ENCODE data around the gene PPM1N. TPM values are rescaled to one million over a fixed set of nuclear protein-coding genes. Genes with fewer than 3 reads are reported as not detected.

The PPM1N gene
- total RNA-seq, 1 experiment from 2014 or later: 5.0 TPM

DNA sequence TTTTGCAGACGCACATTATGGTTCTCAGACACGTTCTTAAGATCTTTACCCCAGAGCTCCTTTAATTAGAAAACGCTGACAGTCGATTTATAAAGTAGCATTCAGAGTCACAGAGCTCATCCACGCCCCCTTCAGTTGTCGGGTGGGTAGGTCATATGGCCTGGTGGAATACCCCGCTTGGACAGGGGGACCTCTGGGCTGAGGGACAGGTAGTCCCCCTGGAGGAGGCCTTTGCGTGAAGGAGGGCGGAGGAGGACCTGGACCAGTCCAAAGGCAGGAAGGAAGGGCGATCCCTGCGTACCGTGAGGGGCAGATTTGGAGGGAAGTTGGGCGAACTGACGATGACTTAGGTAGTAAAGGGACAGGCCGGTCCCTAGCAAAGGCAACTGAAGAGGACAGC, 29.5 kb downstream of the PPM1N start:
- Mint-ChIP-seq H3K4me3 (ENCODE audit: low read depth, unreplicated experiment) (peak overlapping the region; percentile 50), H3K27ac (ENCODE audit: unreplicated experiment) (peak overlapping the region; percentile 70), H3K27me3 (ENCODE audit: unreplicated experiment) (no peaks in the 10 kb centered on the region), H3K36me3 (ENCODE audit: insufficient read depth, unreplicated experiment) (peaks cover 86% of the 10 kb centered on the region), H3K9me3 (ENCODE audit: low read depth, unreplicated experiment) (peaks cover 3% of the 10 kb centered on the region), H3K4me1 (ENCODE audit: low read depth, unreplicated experiment) (peaks cover 22% of the 10 kb centered on the region)
- TF ChIP-seq, protein P1, sequence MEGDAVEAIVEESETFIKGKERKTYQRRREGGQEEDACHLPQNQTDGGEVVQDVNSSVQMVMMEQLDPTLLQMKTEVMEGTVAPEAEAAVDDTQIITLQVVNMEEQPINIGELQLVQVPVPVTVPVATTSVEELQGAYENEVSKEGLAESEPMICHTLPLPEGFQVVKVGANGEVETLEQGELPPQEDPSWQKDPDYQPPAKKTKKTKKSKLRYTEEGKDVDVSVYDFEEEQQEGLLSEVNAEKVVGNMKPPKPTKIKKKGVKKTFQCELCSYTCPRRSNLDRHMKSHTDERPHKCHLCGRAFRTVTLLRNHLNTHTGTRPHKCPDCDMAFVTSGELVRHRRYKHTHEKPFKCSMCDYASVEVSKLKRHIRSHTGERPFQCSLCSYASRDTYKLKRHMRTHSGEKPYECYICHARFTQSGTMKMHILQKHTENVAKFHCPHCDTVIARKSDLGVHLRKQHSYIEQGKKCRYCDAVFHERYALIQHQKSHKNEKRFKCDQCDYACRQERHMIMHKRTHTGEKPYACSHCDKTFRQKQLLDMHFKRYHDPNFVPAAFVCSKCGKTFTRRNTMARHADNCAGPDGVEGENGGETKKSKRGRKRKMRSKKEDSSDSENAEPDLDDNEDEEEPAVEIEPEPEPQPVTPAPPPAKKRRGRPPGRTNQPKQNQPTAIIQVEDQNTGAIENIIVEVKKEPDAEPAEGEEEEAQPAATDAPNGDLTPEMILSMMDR (IDR thresholded peaks at IDR 0.05; ENCODE audit: unreplicated experiment): peak; percentile 19
- CTCF ChIA-PET: interaction anchor here (0.6 to 1.4 kb wide), 4 partner anchors 50 to 114 kb away, joined by 3 to 19 read pairs (median 4); no protein-coding TSS in a partner anchor
- no TSS peak for BruUV-seq (replicated peaks)
- intact Hi-C loops (cut with micrococcal nuclease; ENCODE audit: unreplicated experiment): no loop called here
- DNase-seq: peak; percentile 16

GRCh38 chr19:45528149-45528743, 30.0 kb downstream of the PPM1N start:
- peak; percentile 72 for DNase-seq
- no peaks in the 10 kb centered on the region for H3K27me3 Mint-ChIP-seq (ENCODE audit: unreplicated experiment)
- TF ChIP-seq, protein P1 (IDR thresholded peaks at IDR 0.05; ENCODE audit: unreplicated experiment): no peak
- CTCF ChIA-PET: interaction anchor here (0.6 to 1.4 kb wide), 4 partner anchors 49 to 114 kb away, joined by 3 to 19 read pairs (median 4); no protein-coding TSS in a partner anchor
- H3K36me3 Mint-ChIP-seq (ENCODE audit: insufficient read depth, unreplicated experiment): peaks cover 81% of the 10 kb centered on the region
- H3K9me3 Mint-ChIP-seq (ENCODE audit: low read depth, unreplicated experiment): peaks cover 3% of the 10 kb centered on the region
- BruUV-seq (replicated peaks): no TSS peak
- intact Hi-C loops (cut with micrococcal nuclease; ENCODE audit: unreplicated experiment): no loop called here
- peak overlapping the region; percentile 50 for H3K4me3 Mint-ChIP-seq (ENCODE audit: low read depth, unreplicated experiment)
- H3K4me1 Mint-ChIP-seq (ENCODE audit: low read depth, unreplicated experiment): peaks cover 21% of the 10 kb centered on the region
- peak overlapping the region; percentile 70 for H3K27ac Mint-ChIP-seq (ENCODE audit: unreplicated experiment)

GRCh38 chr19:45528744-45529419, 30.6 kb downstream of the PPM1N start:
- peaks cover 3% of the 10 kb centered on the region for H3K9me3 Mint-ChIP-seq (ENCODE audit: low read depth, unreplicated experiment)
- peak overlapping the region; percentile 50 for H3K4me3 Mint-ChIP-seq (ENCODE audit: low read depth, unreplicated experiment)
- intact Hi-C loops (cut with micrococcal nuclease; ENCODE audit: unreplicated experiment): no loop called here
- H3K4me1 Mint-ChIP-seq (ENCODE audit: low read depth, unreplicated experiment): peaks cover 17% of the 10 kb centered on the region
- H3K36me3 Mint-ChIP-seq (ENCODE audit: insufficient read depth, unreplicated experiment): peaks cover 75% of the 10 kb centered on the region
- no TSS peak for BruUV-seq (replicated peaks)
- DNase-seq: peak; percentile 51
- TF ChIP-seq, protein P1 (IDR thresholded peaks at IDR 0.05; ENCODE audit: unreplicated experiment): no peak
- CTCF ChIA-PET: interaction anchor here (0.6 to 1.0 kb wide), 2 partner anchors 44 to 48 kb away, joined by 3 read pairs; no protein-coding TSS in a partner anchor
- H3K27me3 Mint-ChIP-seq (ENCODE audit: unreplicated experiment): no peaks in the 10 kb centered on the region
- peak overlapping the region; percentile 70 for H3K27ac Mint-ChIP-seq (ENCODE audit: unreplicated experiment)

- Mint-ChIP-seq H3K36me3 (ENCODE audit: insufficient read depth, unreplicated experiment) (peaks cover 70% of the 10 kb centered on the region), H3K27me3 (ENCODE audit: unreplicated experiment) (no peaks in the 10 kb centered on the region), H3K27ac (ENCODE audit: unreplicated experiment) (peak overlapping the region; percentile 70), H3K4me1 (ENCODE audit: low read depth, unreplicated experiment) (peaks cover 17% of the 10 kb centered on the region), H3K4me3 (ENCODE audit: low read depth, unreplicated experiment) (peak overlapping the region; percentile 50), H3K9me3 (ENCODE audit: low read depth, unreplicated experiment) (peaks cover 3% of the 10 kb centered on the region)
- no TSS peak for BruUV-seq (replicated peaks)
- TF ChIP-seq, protein P1 (IDR thresholded peaks at IDR 0.05; ENCODE audit: unreplicated experiment): no peak
- intact Hi-C loops (cut with micrococcal nuclease; ENCODE audit: unreplicated experiment): no loop called here
- DNase-seq: no peak
- CTCF ChIA-PET: interaction anchor here (0.6 kb wide), 1 partner anchor 45 kb away, joined by 3 read pairs; no protein-coding TSS in a partner anchor
Measured at GRCh38 chr19:45529420-45529785, 31.2 kb downstream of the PPM1N start.

All from Calu3 (cell line).